Parathyroid adenoma (tissue), 2 donors: Measurements from ENCODE around the gene FAM50B.

Source experiments
- H2AFZ ChIP-seq: fragments of 300-600 bp; sonication (generic); one replicate; pipeline ENCODE4 v1.7.0; 2017; ENCODE audit warnings: antibody characterized with exemption, mild to moderate bottlenecking
- H3K27ac ChIP-seq: fragments of 300-600 bp; sonication (generic); one replicate; pipeline ENCODE4 v1.7.0; 2017
- H3K27me3 ChIP-seq: fragments of 300-600 bp; sonication (generic); one replicate; pipeline ENCODE4 v1.7.0; 2017; ENCODE audit warnings: low read length; ENCODE audit not compliant: control insufficient read depth, insufficient read depth
- H3K36me3 ChIP-seq: fragments of 300-600 bp; sonication (generic); one replicate; pipeline ENCODE4 v1.7.0; 2017; ENCODE audit warnings: low read length; ENCODE audit not compliant: control insufficient read depth, insufficient read depth
- H3K4me1 ChIP-seq: fragments of 300-600 bp; sonication (generic); one replicate; pipeline ENCODE4 v1.7.0; 2017; ENCODE audit warnings: control low read depth
- H3K4me2 ChIP-seq: fragments of 300-600 bp; sonication (generic); one replicate; pipeline ENCODE4 v1.7.0; 2017; ENCODE audit warnings: low read length
- H3K4me3 ChIP-seq: fragments of 300-600 bp; sonication (generic); one replicate; pipeline ENCODE4 v1.7.0; 2017; ENCODE audit warnings: low read depth, low read length
- H3K79me2 ChIP-seq: fragments of 300-600 bp; sonication (generic); one replicate; pipeline ENCODE4 v1.7.0; 2017; ENCODE audit warnings: control low read depth
- H3K9ac ChIP-seq: fragments of 300-600 bp; sonication (generic); one replicate; pipeline ENCODE4 v1.7.0; 2017; ENCODE audit warnings: mild to moderate bottlenecking
- H3K9me3 ChIP-seq: fragments of 300-600 bp; sonication (generic); one replicate; pipeline ENCODE4 v1.7.0; 2017; ENCODE audit warnings: low read length; ENCODE audit not compliant: control insufficient read depth
- TF ChIP-seq, protein P1 (sequence below): fragments of 300-600 bp; sonication (generic); IDR thresholded peaks from one replicate; pipeline ENCODE4 v1.7.0; 2017; ENCODE audit warnings: antibody characterized with exemption, mild to moderate bottlenecking
- donor health status: primary hyperparathyroidism.

The FAM50B gene

DNA sequence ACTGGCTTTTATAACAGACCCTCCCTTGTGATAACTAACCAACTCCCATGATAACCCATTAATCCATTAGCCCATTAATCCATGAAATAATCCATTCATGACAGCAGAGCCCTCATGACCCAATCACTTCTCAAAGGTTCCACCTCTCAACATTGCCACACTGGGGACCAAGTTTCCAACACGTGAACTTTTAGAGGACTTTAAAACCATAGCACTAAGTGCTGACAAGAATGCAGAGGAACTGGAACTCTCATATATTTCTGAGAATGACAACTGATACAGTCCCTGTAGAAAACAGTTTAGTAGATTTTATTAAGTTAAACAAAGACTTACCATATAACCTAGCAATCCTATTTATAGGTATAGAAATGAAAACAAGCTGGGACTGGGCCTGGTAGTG, 11.4 kb upstream of the FAM50B start:
- H3K27me3 ChIP-seq, result no peaks in the 10 kb centered on the region
- no peak overlapping the region for H3K27ac ChIP-seq

DNA sequence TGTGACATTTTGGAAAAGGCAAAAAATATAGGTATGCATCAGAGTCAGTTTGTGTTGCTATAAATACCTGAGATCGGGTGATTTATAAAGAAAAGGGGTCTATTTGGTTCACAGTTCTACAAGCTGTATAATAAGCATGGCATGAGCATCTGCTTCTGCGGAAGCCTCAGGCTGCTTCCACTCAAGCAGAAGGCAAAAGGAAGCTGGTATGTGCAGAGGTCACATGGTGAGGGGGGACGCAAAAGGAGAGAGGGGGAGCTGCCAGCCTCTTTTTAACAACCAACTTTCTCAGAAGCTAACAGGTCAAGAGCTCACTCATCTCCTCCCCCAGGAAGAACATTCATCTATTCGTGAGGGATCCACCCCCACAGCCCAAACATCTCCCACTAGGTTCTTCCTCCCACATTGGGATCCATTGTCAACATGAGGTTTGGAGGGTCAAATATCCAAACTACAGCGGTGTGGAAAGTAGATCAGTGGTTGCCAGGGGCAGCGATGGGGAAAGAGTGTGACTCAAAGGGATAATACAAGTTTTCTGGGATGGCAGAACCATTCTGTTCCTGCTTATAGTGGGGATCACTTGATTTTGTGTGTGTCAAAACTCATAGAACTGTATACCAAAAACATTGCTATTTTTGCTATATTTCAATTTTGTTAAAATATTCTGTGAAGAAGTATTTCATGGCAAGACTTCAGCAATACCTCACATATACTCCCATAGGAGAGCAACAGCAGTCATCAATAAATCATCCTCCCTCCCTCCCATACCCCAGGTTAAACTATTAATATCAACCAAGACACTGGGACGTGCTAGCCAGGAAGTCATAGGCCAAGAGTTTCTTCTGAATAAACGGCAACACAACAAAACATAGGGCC, 9.9 kb upstream of the FAM50B start:
- Histone ChIP-seq H3K9me3 (no peaks in the 10 kb centered on the region), H3K27me3 (no peaks in the 10 kb centered on the region), H3K4me2 (no peak overlapping the region), H3K4me3 (no peak overlapping the region), H3K36me3 (no peaks in the 10 kb centered on the region), H3K79me2 (no peaks in the 10 kb centered on the region), H3K27ac (no peak overlapping the region), H2AFZ (no peak overlapping the region), H3K4me1 (no peaks in the 10 kb centered on the region), H3K9ac (no peak overlapping the region)
- TF ChIP-seq, protein P1, sequence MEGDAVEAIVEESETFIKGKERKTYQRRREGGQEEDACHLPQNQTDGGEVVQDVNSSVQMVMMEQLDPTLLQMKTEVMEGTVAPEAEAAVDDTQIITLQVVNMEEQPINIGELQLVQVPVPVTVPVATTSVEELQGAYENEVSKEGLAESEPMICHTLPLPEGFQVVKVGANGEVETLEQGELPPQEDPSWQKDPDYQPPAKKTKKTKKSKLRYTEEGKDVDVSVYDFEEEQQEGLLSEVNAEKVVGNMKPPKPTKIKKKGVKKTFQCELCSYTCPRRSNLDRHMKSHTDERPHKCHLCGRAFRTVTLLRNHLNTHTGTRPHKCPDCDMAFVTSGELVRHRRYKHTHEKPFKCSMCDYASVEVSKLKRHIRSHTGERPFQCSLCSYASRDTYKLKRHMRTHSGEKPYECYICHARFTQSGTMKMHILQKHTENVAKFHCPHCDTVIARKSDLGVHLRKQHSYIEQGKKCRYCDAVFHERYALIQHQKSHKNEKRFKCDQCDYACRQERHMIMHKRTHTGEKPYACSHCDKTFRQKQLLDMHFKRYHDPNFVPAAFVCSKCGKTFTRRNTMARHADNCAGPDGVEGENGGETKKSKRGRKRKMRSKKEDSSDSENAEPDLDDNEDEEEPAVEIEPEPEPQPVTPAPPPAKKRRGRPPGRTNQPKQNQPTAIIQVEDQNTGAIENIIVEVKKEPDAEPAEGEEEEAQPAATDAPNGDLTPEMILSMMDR, result no peak

More for the DNA sequence above, 11.4 kb upstream of the FAM50B start:
- Histone ChIP-seq H3K9me3 (no peaks in the 10 kb centered on the region), H3K4me2 (no peak overlapping the region), H3K79me2 (no peaks in the 10 kb centered on the region), H3K4me1 (no peaks in the 10 kb centered on the region), H3K4me3 (no peak overlapping the region), H3K36me3 (no peaks in the 10 kb centered on the region), H3K9ac (no peak overlapping the region), H2AFZ (no peak overlapping the region)
- TF ChIP-seq, protein P1, result no peak

DNA sequence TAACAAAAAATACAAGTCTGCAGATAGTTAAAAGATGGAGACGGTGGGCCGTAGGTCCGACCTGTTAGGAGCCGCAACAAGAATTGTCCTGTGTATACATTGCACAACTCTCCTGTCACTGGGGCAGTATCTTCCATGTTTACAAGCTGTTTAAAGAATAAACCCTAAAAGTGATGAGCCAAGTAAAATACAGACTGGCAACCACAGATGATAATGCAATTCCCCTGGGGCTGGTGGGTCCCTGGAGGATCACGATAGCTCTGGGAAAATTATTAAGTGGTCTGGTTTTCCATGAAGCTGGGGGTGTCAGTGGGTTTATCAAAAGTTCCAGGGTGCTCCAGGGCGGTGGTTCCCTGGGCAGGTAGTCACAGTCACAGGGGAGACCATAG, 8.1 kb upstream of the FAM50B start:
- TF ChIP-seq, protein P1, result no peak
- H3K4me1 ChIP-seq, result no peaks in the 10 kb centered on the region

DNA sequence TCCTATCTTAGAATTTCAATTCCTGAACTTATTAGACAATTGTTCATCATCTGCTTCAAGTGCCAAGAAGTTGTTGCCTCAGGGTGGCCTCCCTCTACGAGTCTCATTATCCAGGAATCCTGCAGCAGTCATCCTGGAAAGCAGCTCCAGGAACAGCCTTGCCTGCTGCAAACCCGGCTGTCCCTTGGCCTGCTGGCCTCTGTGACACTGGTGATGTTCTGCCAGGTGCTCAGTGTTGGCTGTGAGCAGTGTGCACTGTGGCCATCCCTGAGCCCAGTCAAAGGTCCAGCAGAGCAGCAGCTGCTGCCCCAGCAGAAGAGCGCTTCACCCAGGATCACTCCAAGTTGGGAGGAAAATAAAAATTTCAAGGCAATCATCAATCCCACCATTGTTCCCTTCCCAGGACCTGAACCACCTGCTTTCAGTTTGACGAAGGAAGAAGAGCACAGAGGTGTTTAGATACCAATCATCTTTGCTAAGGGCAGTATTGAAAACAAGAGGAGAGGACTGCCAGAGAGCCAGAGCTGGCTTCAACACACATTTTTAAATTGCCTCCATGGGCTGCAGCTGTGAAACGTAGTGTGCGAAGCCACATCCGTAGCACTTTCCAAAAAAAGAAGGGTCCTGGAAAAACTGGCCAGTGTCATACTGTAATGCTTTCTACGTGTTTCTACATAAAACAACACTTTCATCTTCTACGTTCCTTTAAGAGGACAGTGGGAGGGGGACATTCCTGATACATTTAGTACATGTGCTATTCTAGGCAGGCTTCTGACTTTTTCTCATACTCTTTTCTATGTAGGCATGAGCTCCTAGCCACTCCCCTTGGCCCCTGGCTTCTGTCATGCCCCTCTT, 7.2 kb upstream of the FAM50B start:
- Histone ChIP-seq H3K27ac (no peak overlapping the region), H3K4me2 (no peak overlapping the region), H3K27me3 (no peaks in the 10 kb centered on the region), H3K9me3 (no peaks in the 10 kb centered on the region), H3K36me3 (no peaks in the 10 kb centered on the region), H2AFZ (no peak overlapping the region), H3K79me2 (no peaks in the 10 kb centered on the region), H3K9ac (no peak overlapping the region), H3K4me3 (no peak overlapping the region), H3K4me1 (no peaks in the 10 kb centered on the region)
- TF ChIP-seq, protein P1, result no peak

More for the DNA sequence above, 8.1 kb upstream of the FAM50B start:
- no peaks in the 10 kb centered on the region for H3K36me3 ChIP-seq
- H3K9me3 ChIP-seq, result no peaks in the 10 kb centered on the region
- H2AFZ ChIP-seq, result no peak overlapping the region
- H3K4me2 ChIP-seq, result no peak overlapping the region
- no peaks in the 10 kb centered on the region for H3K79me2 ChIP-seq
- H3K27me3 ChIP-seq, result no peaks in the 10 kb centered on the region
- H3K27ac ChIP-seq, result no peak overlapping the region
- no peak overlapping the region for H3K9ac ChIP-seq
- no peak overlapping the region for H3K4me3 ChIP-seq
